MG63 (cell line): ENCODE data around the gene USP47. TPM values are rescaled to one million over a fixed set of nuclear protein-coding genes. Genes with fewer than 3 reads are reported as not detected.

ENCODE experiments used
- DNase-seq: peaks from one replicate; pipeline ENCODE4 v3.0.0-alpha.2; 2020
- H3K27me3 ChIP-seq: fragments of 250-450 bp; sonication (Bioruptor Pico); 2 replicates; pipeline ENCODE4 v1.5.1; 2020; ENCODE audit warnings: mild to moderate bottlenecking, moderate library complexity
- H3K36me3 ChIP-seq: fragments of 250-450 bp; sonication (Bioruptor Pico); 2 replicates; pipeline ENCODE4 v1.5.1; 2020; ENCODE audit warnings: mild to moderate bottlenecking, moderate library complexity
- H3K4me3 ChIP-seq: fragments of 250-450 bp; sonication (Bioruptor Pico); 2 replicates; pipeline ENCODE4 v1.5.1; 2020; ENCODE audit warnings: mild to moderate bottlenecking, moderate library complexity
- H3K9me3 ChIP-seq: fragments of 250-450 bp; sonication (Bioruptor Pico); 2 replicates; pipeline ENCODE4 v1.5.1; 2020; ENCODE audit warnings: mild to moderate bottlenecking, moderate library complexity
- total RNA-seq: library from RNA; depleted of rRNA; stranded (reverse); fragments of >200 nt; shearing (Covaris generic); gene quantifications from 2 replicates; pipeline ENCODE4 v1.2.3, GENCODE V29; 2014; ENCODE audit warnings: low replicate concordance; rRNA removed

The USP47 gene
- total RNA-seq, result 9.9 and 13.3 TPM in 2 replicates

GRCh38 chr11:11841723-11842420 is at the start of gene USP47:
Gene USP47, plus strand, starts transcription at chr11:11841972. Its CDS starts 214 bp downstream, at chr11:11842186.
- Histone ChIP-seq H3K9me3 (no peaks in the 10 kb centered on the region), H3K27me3 (no peaks in the 10 kb centered on the region), H3K36me3 (no peaks in the 10 kb centered on the region; the same call in 1 of the 2 replicates), H3K4me3 (peak within 1 kb of the TSS; percentile 87)
- DNase-seq, result peak; percentile 85

- Histone ChIP-seq H3K9me3 (no peaks in the 10 kb centered on the region), H3K36me3 (no peaks in the 10 kb centered on the region), H3K4me3 (no peak overlapping the region), H3K27me3 (no peaks in the 10 kb centered on the region)
- DNase-seq, result no peak
Measured at GRCh38 chr11:11793073-11793472, 48.7 kb upstream of the USP47 start.

GRCh38 chr11:11798586-11799438 is 43.0 kb upstream of the USP47 start:
- peak; percentile 65 for DNase-seq
- Histone ChIP-seq H3K36me3 (no peaks in the 10 kb centered on the region), H3K9me3 (no peaks in the 10 kb centered on the region), H3K27me3 (no peaks in the 10 kb centered on the region), H3K4me3 (no peak overlapping the region)

- Histone ChIP-seq H3K4me3 (no peak overlapping the region), H3K27me3 (no peaks in the 10 kb centered on the region), H3K9me3 (no peaks in the 10 kb centered on the region), H3K36me3 (no peaks in the 10 kb centered on the region)
- DNase-seq, result no peak
Measured at GRCh38 chr11:11805228-11805627, 36.5 kb upstream of the USP47 start.

GRCh38 chr11:11806074-11806473 is 35.7 kb upstream of the USP47 start:
- no peak overlapping the region for H3K4me3 ChIP-seq
- no peaks in the 10 kb centered on the region for H3K9me3 ChIP-seq
- H3K27me3 ChIP-seq, result no peaks in the 10 kb centered on the region
- no peak for DNase-seq
- no peaks in the 10 kb centered on the region for H3K36me3 ChIP-seq

- no peak for DNase-seq
- no peak overlapping the region for H3K4me3 ChIP-seq
- no peaks in the 10 kb centered on the region for H3K36me3 ChIP-seq
- H3K27me3 ChIP-seq, result no peaks in the 10 kb centered on the region
- H3K9me3 ChIP-seq, result no peaks in the 10 kb centered on the region
Measured at GRCh38 chr11:11806586-11806985, 35.2 kb upstream of the USP47 start.

GRCh38 chr11:11807811-11808782 is 33.7 kb upstream of the USP47 start:
- Histone ChIP-seq H3K27me3 (no peaks in the 10 kb centered on the region), H3K9me3 (no peaks in the 10 kb centered on the region), H3K36me3 (no peaks in the 10 kb centered on the region), H3K4me3 (no peak overlapping the region)
- DNase-seq, result peak; percentile 25

GRCh38 chr11:11808992-11809615 is 32.7 kb upstream of the USP47 start:
- Histone ChIP-seq H3K9me3 (no peaks in the 10 kb centered on the region), H3K4me3 (no peak overlapping the region), H3K36me3 (no peaks in the 10 kb centered on the region), H3K27me3 (no peaks in the 10 kb centered on the region)
- no peak for DNase-seq

GRCh38 chr11:11810764-11811726 is 30.7 kb upstream of the USP47 start:
- Histone ChIP-seq H3K9me3 (no peaks in the 10 kb centered on the region), H3K36me3 (no peaks in the 10 kb centered on the region), H3K4me3 (no peak overlapping the region), H3K27me3 (no peaks in the 10 kb centered on the region)
- peak; percentile 2 for DNase-seq

GRCh38 chr11:11813288-11813962 is 28.3 kb upstream of the USP47 start:
- no peaks in the 10 kb centered on the region for H3K36me3 ChIP-seq
- H3K4me3 ChIP-seq, result no peak overlapping the region
- no peaks in the 10 kb centered on the region for H3K27me3 ChIP-seq
- no peaks in the 10 kb centered on the region for H3K9me3 ChIP-seq
- peak; percentile 89 for DNase-seq

- Histone ChIP-seq H3K27me3 (no peaks in the 10 kb centered on the region), H3K36me3 (no peaks in the 10 kb centered on the region), H3K9me3 (no peaks in the 10 kb centered on the region), H3K4me3 (no peak overlapping the region)
- DNase-seq, result no peak
Measured at GRCh38 chr11:11814614-11815452, 26.9 kb upstream of the USP47 start.

- Histone ChIP-seq H3K27me3 (no peaks in the 10 kb centered on the region), H3K4me3 (no peak overlapping the region), H3K9me3 (no peaks in the 10 kb centered on the region), H3K36me3 (no peaks in the 10 kb centered on the region)
- no peak for DNase-seq
Measured at GRCh38 chr11:11816511-11817314, 25.1 kb upstream of the USP47 start.

GRCh38 chr11:11817957-11818356 is 23.8 kb upstream of the USP47 start:
- Histone ChIP-seq H3K9me3 (no peaks in the 10 kb centered on the region), H3K36me3 (no peaks in the 10 kb centered on the region)
- no peak for DNase-seq

More at GRCh38 chr11:11817957-11818356, 23.8 kb upstream of the USP47 start:
- H3K4me3 ChIP-seq, result no peak overlapping the region
- no peaks in the 10 kb centered on the region for H3K27me3 ChIP-seq
